HepG2 (cell line): Measurements from ENCODE around the gene SEPTIN10. TPM values are rescaled to one million over a fixed set of nuclear protein-coding genes. Genes with fewer than 3 reads are reported as not detected.

Experiments
- ARNT2 ChIP-seq: sonication (generic); formaldehyde crosslinking; IDR thresholded peaks from 2 replicates; pipeline ENCODE4 v1.8.0; 2022; ENCODE audit warnings: mild to moderate bottlenecking, low read depth, missing genetic modification reagents, moderate library complexity
- ATF3 ChIP-seq: sonication (generic); formaldehyde crosslinking; IDR thresholded peaks from 2 replicates; pipeline ENCODE4 v1.4.0; 2020; ENCODE audit warnings: missing genetic modification reagents
- GATAD2A ChIP-seq: IDR thresholded peaks from 2 replicates; pipeline ENCODE4 v1.6.1; 2016
- GFI1 ChIP-seq: sonication (generic); formaldehyde crosslinking; IDR thresholded peaks from 2 replicates; pipeline ENCODE4 v1.5.0; 2020; ENCODE audit warnings: missing genetic modification reagents, mild to moderate bottlenecking, borderline replicate concordance
- MAFF ChIP-seq: IDR thresholded peaks from 2 replicates; pipeline ENCODE4 v1.6.1; 2011; ENCODE audit warnings: low read depth, low read length, improper control_type of control experiment
- MED13 ChIP-seq: sonication (generic); formaldehyde crosslinking; IDR thresholded peaks from 2 replicates; pipeline ENCODE4 v1.5.0; 2020; ENCODE audit warnings: missing genetic modification reagents
- MTF1 ChIP-seq: sonication (generic); formaldehyde crosslinking; IDR thresholded peaks from 2 replicates; pipeline ENCODE4 v1.5.0; 2020; ENCODE audit warnings: missing genetic modification reagents
- NFAT5 ChIP-seq: sonication (generic); formaldehyde crosslinking; IDR thresholded peaks from 2 replicates; pipeline ENCODE4 v1.4.0; 2020; ENCODE audit warnings: missing genetic modification reagents
- PPARG ChIP-seq: conservative IDR thresholded peaks from 2 replicates; pipeline ENCODE4 v1.6.1; 2016; ENCODE audit warnings: missing biosample characterization, missing genetic modification reagents
- PRMT3 ChIP-seq: sonication (generic); formaldehyde crosslinking; IDR thresholded peaks from 2 replicates; pipeline ENCODE4 v1.8.1; 2022; ENCODE audit warnings: low read depth, mild to moderate bottlenecking, moderate library complexity, missing genetic modification reagents, borderline replicate concordance
- RFXANK ChIP-seq: IDR thresholded peaks from 2 replicates; pipeline ENCODE4 v1.6.1; 2016
- SAFB2 ChIP-seq: sonication (generic); formaldehyde crosslinking; IDR thresholded peaks from 2 replicates; pipeline ENCODE4 v1.5.1; 2020; ENCODE audit warnings: missing genetic modification reagents, low read depth, mild to moderate bottlenecking, borderline replicate concordance
- SNAPC2 ChIP-seq: sonication (generic); formaldehyde crosslinking; IDR thresholded peaks from 2 replicates; pipeline ENCODE4 v1.8.1; 2022; ENCODE audit warnings: mild to moderate bottlenecking, missing genetic modification reagents
- SSRP1 ChIP-seq: IDR thresholded peaks from 2 replicates; pipeline ENCODE4 v1.6.1; 2016; ENCODE audit warnings: control low read depth
- ZBTB14 ChIP-seq: sonication (generic); formaldehyde crosslinking; IDR thresholded peaks from 2 replicates; pipeline ENCODE4 v1.4.0; 2020; ENCODE audit warnings: missing genetic modification reagents
- ZBTB20 ChIP-seq: sonication (generic); formaldehyde crosslinking; IDR thresholded peaks from 2 replicates; pipeline ENCODE4 v1.8.1; 2023; ENCODE audit warnings: missing genetic modification reagents, low read depth, mild to moderate bottlenecking, borderline replicate concordance
- ZFP41 ChIP-seq: sonication (generic); formaldehyde crosslinking; IDR thresholded peaks from 2 replicates; pipeline ENCODE4 v1.4.0; 2020; ENCODE audit warnings: mild to moderate bottlenecking, missing genetic modification reagents, borderline replicate concordance
- ZNF143 ChIP-seq: sonication (generic); formaldehyde crosslinking; IDR thresholded peaks from 2 replicates; pipeline ENCODE4 v1.4.0; 2020; ENCODE audit warnings: missing genetic modification reagents
- ZNF335 ChIP-seq: sonication (generic); formaldehyde crosslinking; IDR thresholded peaks from 2 replicates; pipeline ENCODE4 v1.4.0; 2020; ENCODE audit warnings: missing genetic modification reagents
- ZNF354B ChIP-seq: sonication (generic); formaldehyde crosslinking; IDR thresholded peaks from 2 replicates; pipeline ENCODE4 v1.8.0; 2022; ENCODE audit warnings: mild to moderate bottlenecking, missing genetic modification reagents
- ZNF557 ChIP-seq: sonication (generic); formaldehyde crosslinking; IDR thresholded peaks from 2 replicates; pipeline ENCODE4 v1.4.0; 2020; ENCODE audit warnings: missing genetic modification reagents
- ZNF564 ChIP-seq: sonication (generic); formaldehyde crosslinking; IDR thresholded peaks from 2 replicates; pipeline ENCODE4 v1.8.1; 2023; ENCODE audit warnings: mild to moderate bottlenecking, missing genetic modification reagents
- ZNF615 ChIP-seq: sonication (generic); formaldehyde crosslinking; IDR thresholded peaks from 2 replicates; pipeline ENCODE4 v1.5.0; 2020; ENCODE audit warnings: mild to moderate bottlenecking, missing genetic modification reagents, borderline replicate concordance
- ZNF772 ChIP-seq: sonication (generic); formaldehyde crosslinking; IDR thresholded peaks from 2 replicates; pipeline ENCODE4 v1.5.0; 2020; ENCODE audit warnings: mild to moderate bottlenecking, missing genetic modification reagents
- ZSCAN22 ChIP-seq: sonication (generic); formaldehyde crosslinking; IDR thresholded peaks from 2 replicates; pipeline ENCODE4 v1.4.0; 2020; ENCODE audit warnings: mild to moderate bottlenecking, missing genetic modification reagents
- polyA plus RNA-seq, 8 experiments: library from polyadenylated mRNA; depleted of rRNA in 3 of 8; stranded (reverse) in 7 of 8; unstranded in 1 of 8; fragments of >200 nt; fragmentation: Illumina TruSeq in 4 of 8; extraction: Trizol in 4 of 8; gene quantifications; 2 replicates each; pipeline versions ENCODE4 v1.2.1 to v1.2.3, GENCODE V29; 2011 to 2016; ENCODE audit warnings: low read depth in 4 of 8, missing spikeins in 1 of 8, mixed read lengths in 1 of 8; ENCODE audit not compliant: insufficient read depth in 1 of 8
- total RNA-seq, 5 experiments: library from RNA; depleted of rRNA; stranded (reverse); fragments of >200 nt; fragmentation: Illumina TruSeq; extraction: Trizol; gene quantifications; 2 replicates each; pipeline ENCODE4 v1.2.3, GENCODE V29; 2016; ENCODE audit warnings: low read depth in 1 of 5

SEPTIN10 gene
- total and polyA plus RNA-seq, 2 of the 13 experiments (the other 11 are each of a cell fraction or from before 2014, with no cell fraction given), result 45.8 to 67.5 TPM

GRCh38 chr2:109517118-109517889 is 96.5 kb downstream of the SEPTIN10 start (continued):
- TF ChIP-seq NFAT5 (CRISPR knock-in tag) (peak; percentile 61), ZFP41 (CRISPR knock-in tag) (peak; percentile 30; the same call in 1 of the 2 replicates), MTF1 (CRISPR knock-in tag) (0 out of 2 replicates have a peak, but pooled peaks have one; percentile 63), PRMT3 (CRISPR knock-in tag) (no peak), RFXANK (CRISPR knock-in tag) (no peak), ZBTB20 (CRISPR knock-in tag) (no peak), ATF3 (CRISPR knock-in tag) (no peak), ZNF335 (CRISPR knock-in tag) (peak; percentile 62; the same call in 1 of the 2 replicates), MED13 (CRISPR knock-in tag) (no peak), ZSCAN22 (CRISPR knock-in tag) (no peak), GFI1 (CRISPR knock-in tag) (peak; percentile 43; the same call in 1 of the 2 replicates), ZNF615 (CRISPR knock-in tag) (no peak), ZBTB14 (CRISPR knock-in tag) (peak; percentile 48; the same call in 1 of the 2 replicates), ZNF564 (CRISPR knock-in tag) (0 out of 2 replicates have a peak, but pooled peaks have one; percentile 75), PPARG (CRISPR knock-in tag) (0 out of 2 replicates have a peak, but pooled peaks have one; percentile 17), ZNF772 (CRISPR knock-in tag) (peak; percentile 72; the same call in 1 of the 2 replicates), ARNT2 (no peak; the same call in 1 of the 2 replicates), SSRP1 (CRISPR knock-in tag) (0 out of 2 replicates have a peak, but pooled peaks have one; percentile 60), ZNF557 (CRISPR knock-in tag) (0 out of 2 replicates have a peak, but pooled peaks have one; percentile 59), SAFB2 (CRISPR knock-in tag) (peak; percentile 79; the same call in 1 of the 2 replicates), SNAPC2 (CRISPR knock-in tag) (0 out of 2 replicates have a peak, but pooled peaks have one; percentile 2), GATAD2A (peak; percentile 43), ZNF143 (CRISPR knock-in tag) (0 out of 2 replicates have a peak, but pooled peaks have one; percentile 35), ZNF354B (CRISPR knock-in tag) (peak; percentile 41; the same call in 1 of the 2 replicates), MAFF (no peak)
